ENCODE data around the gene SMIM45.

Gene SMIM45

GRCh38 chr22:41915786-41916493, 36.0 kb upstream of the SMIM45 start:
- DNase-seq = no peak

GRCh38 chr22:41916745-41917358, 35.1 kb upstream of the SMIM45 start:
- DNase-seq = no peak

GRCh38 chr22:41917375-41917902, 34.5 kb upstream of the SMIM45 start:
- no peak for DNase-seq

GRCh38 chr22:41917903-41918791, 33.8 kb upstream of the SMIM45 start:
- no peak for DNase-seq

GRCh38 chr22:41919357-41920224, 32.4 kb upstream of the SMIM45 start:
- peak; percentile 43 for DNase-seq

- DNase-seq = no peak
Observed at GRCh38 chr22:41920271-41920976, 31.5 kb upstream of the SMIM45 start.

- no peak for DNase-seq
Observed at GRCh38 chr22:41922328-41922727, 29.6 kb upstream of the SMIM45 start.

- DNase-seq = no peak
Observed at GRCh38 chr22:41922940-41923594, 28.9 kb upstream of the SMIM45 start.

- no peak for DNase-seq
Observed at GRCh38 chr22:41923595-41924276, 28.2 kb upstream of the SMIM45 start.

- DNase-seq = peak; percentile 75
Observed at GRCh38 chr22:41925783-41926460, 26.0 kb upstream of the SMIM45 start.

GRCh38 chr22:41927813-41928212, 24.1 kb upstream of the SMIM45 start:
- no peak for DNase-seq

- DNase-seq = no peak
Observed at GRCh38 chr22:41928593-41929417, 23.1 kb upstream of the SMIM45 start.

GRCh38 chr22:41929418-41929810, 22.5 kb upstream of the SMIM45 start:
- DNase-seq = no peak

- no peak for DNase-seq
Observed at GRCh38 chr22:41931701-41932269, 20.2 kb upstream of the SMIM45 start.

GRCh38 chr22:41932353-41932752, 19.6 kb upstream of the SMIM45 start:
- no peak for DNase-seq

- no peak for DNase-seq
Observed at GRCh38 chr22:41933411-41934177, 18.4 kb upstream of the SMIM45 start.

- no peak for DNase-seq
Observed at GRCh38 chr22:41934284-41935014, 17.5 kb upstream of the SMIM45 start.

Measured in stimulated activated naive CD4-positive, alpha-beta T cell treated with Interleukin-2 at 50 U/mL for 16 hours (primary cell).